Measurements from ENCODE around the gene NEK4. TPM values are rescaled to one million over a fixed set of nuclear protein-coding genes. Genes with fewer than 3 reads are reported as not detected.

The NEK4 gene
- total and polyA plus RNA-seq, 2 of the 13 experiments (the other 11 are each of a cell fraction or from before 2014, with no cell fraction given): 16.5 to 38.0 TPM

GRCh38 chr3:52794612-52795099 is 23.9 kb upstream of the NEK4 start, which contains the start of gene ITIH3 (continued):
- TF ChIP-seq PCBP2 (optimal IDR thresholded peaks at IDR 0.05; ENCODE audit: low read depth, low read length, poor library complexity, severe bottlenecking) (no peak), ZNF83 (CRISPR knock-in tag; IDR thresholded peaks at IDR 0.05; ENCODE audit: borderline replicate concordance) (no peak), ZKSCAN1 (IDR thresholded peaks at IDR 0.05; ENCODE audit: low read length) (no peak), ZNF747 (CRISPR knock-in tag; IDR thresholded peaks at IDR 0.05; ENCODE audit: borderline replicate concordance) (no peak), MAFK (conservative IDR thresholded peaks at IDR 0.05 in 1 of 2, IDR thresholded peaks at IDR 0.05 in 1 of 2; ENCODE audit: low read length in 2 of 2) (no peak), RFX5 (IDR thresholded peaks at IDR 0.05; ENCODE audit: low read depth, low read length) (no peak), CERS6 (CRISPR knock-in tag; IDR thresholded peaks at IDR 0.05) (no peak), SAFB2 (CRISPR knock-in tag; IDR thresholded peaks at IDR 0.05; ENCODE audit: borderline replicate concordance, low read depth) (no peak), MIER2 (CRISPR knock-in tag; IDR thresholded peaks at IDR 0.05) (no peak), MTERF4 (CRISPR knock-in tag; IDR thresholded peaks at IDR 0.05) (no peak), AHR (CRISPR knock-in tag; IDR thresholded peaks at IDR 0.05) (no peak), PBX3 (CRISPR knock-in tag; IDR thresholded peaks at IDR 0.05; ENCODE audit: borderline replicate concordance) (no peak), GFI1 (CRISPR knock-in tag; IDR thresholded peaks at IDR 0.05; ENCODE audit: borderline replicate concordance) (no peak; the same call in 1 of the 2 replicates), ZFP90 (CRISPR knock-in tag; IDR thresholded peaks at IDR 0.05; ENCODE audit: borderline replicate concordance) (no peak), ZNF33A (CRISPR knock-in tag; IDR thresholded peaks at IDR 0.05; ENCODE audit: borderline replicate concordance) (no peak), PHB2 (IDR thresholded peaks at IDR 0.05; ENCODE audit: partially characterized antibody) (no peak), DRAP1 (CRISPR knock-in tag; IDR thresholded peaks at IDR 0.05) (peak; percentile 99), SIX1 (CRISPR knock-in tag; IDR thresholded peaks at IDR 0.05; ENCODE audit: borderline replicate concordance) (no peak), ZNF720 (CRISPR knock-in tag; IDR thresholded peaks at IDR 0.05) (no peak), ZNF460 (CRISPR knock-in tag; IDR thresholded peaks at IDR 0.05; ENCODE audit: borderline replicate concordance) (no peak), ZC3H13 (CRISPR knock-in tag; IDR thresholded peaks at IDR 0.05) (no peak; the same call in 1 of the 2 replicates), ZNF205 (CRISPR knock-in tag; IDR thresholded peaks at IDR 0.05) (no peak), ZNF18 (CRISPR knock-in tag; IDR thresholded peaks at IDR 0.05; ENCODE audit: insufficient replicate concordance) (no peak), SOX5 (CRISPR knock-in tag; IDR thresholded peaks at IDR 0.05; ENCODE audit: borderline replicate concordance) (peak; percentile 31; the same call in 1 of the 2 replicates), JUNB (CRISPR knock-in tag; IDR thresholded peaks at IDR 0.05; ENCODE audit: borderline replicate concordance) (no peak)

Data from HepG2 (cell line).